K562 treated with DMSO at 1 percent for 12 hours (cell line): ENCODE results near the gene OSBPL6. TPM values are rescaled to one million over a fixed set of nuclear protein-coding genes. Genes with fewer than 3 reads are reported as not detected.

Experiments
- total RNA-seq: library from RNA; unstranded; fragments of 300-600 nt; gene quantifications from 2 replicates; pipeline ENCODE4 v1.2.3, GENCODE V29; 2022; ENCODE audit not compliant: insufficient read depth

The OSBPL6 gene
- 3.3 and 11.0 TPM in 2 replicates for total RNA-seq

DNA sequence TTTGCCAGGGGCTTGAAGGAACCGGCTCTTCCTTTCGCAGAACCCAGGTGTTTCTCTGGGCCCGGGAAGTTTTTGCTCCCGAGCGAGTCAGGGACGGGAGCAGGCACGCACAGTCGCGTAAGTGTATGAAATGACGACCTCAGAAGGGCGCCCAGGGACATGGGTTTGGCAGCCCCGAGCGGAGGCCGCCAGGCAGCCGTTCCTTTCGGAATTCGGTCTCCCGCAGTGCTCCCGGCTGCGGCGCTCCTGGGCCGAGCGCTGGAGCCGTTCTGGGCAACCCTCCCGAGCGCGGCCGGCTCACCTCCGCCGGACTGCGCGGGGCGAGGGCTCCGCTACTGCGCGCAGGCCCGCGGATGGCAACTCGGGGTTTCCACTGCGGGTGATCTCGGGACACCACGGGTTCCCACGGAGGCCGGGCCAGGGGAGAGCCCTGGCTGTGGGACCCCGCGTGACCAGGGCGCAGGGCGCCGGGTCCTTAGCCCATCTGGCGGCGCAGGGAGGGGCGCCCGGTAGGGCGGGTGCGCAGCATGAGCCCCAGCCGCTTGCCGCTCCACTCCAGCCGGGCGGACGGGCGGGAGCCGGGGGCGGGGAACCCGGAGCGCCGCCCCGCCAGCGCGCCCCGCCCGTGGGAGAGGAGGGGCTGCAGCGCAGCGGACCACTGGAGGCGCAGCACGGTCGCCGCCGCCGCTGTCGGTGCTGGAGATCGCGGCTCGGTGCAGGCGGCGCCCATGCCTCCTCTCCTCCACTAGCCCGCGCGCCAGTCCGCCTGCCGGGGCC is at the start of gene OSBPL6:
Gene OSBPL6 (plus strand): TSS at position 690 of the 777 bp plus-strand sequence. CDS start 111,673 bp downstream, outside the sequence.

GRCh38 chr2:178450774-178451525 is 256.6 kb downstream of the OSBPL6 start, which contains the start of the genes PJVK and PRKRA:
TSS of gene PJVK (plus strand) at chr2:178451378. CDS start at chr2:178453410, 2,032 bp downstream.
TSS of gene PRKRA (minus strand) at chr2:178451175. CDS start at chr2:178451030, 145 bp downstream.

Other genes starting within 250 kb of the OSBPL6 start
- gene PDE11A, start 121.7 kb upstream of the OSBPL6 start, total RNA-seq, result 0.93 and 5.5 TPM in 2 replicates
- 7.0 and 14.9 TPM in 2 replicates for gene RBM45, start 82.1 kb upstream of the OSBPL6 start, total RNA-seq